Stimulated activated CD4-positive, alpha-beta T cell treated with anti-CD3 and anti-CD28 coated beads, TNF-alpha, amount 100 ng/mL, for 4 hours (primary cell): ENCODE data around the gene NINL.

ENCODE experiments used
- DNase-seq, 3 experiments: peaks; one replicate each; pipeline ENCODE4 v3.0.0-alpha.2; 2020; ENCODE audit warnings: low read depth in 3 of 3

The NINL gene

GRCh38 chr20:25533920-25534700, 51.2 kb downstream of the NINL start:
- no peak for DNase-seq

- DNase-seq: no peak
These were observed 52.4 kb downstream of the NINL start for GRCh38 chr20:25532971-25533391.

- DNase-seq: no peak
These were observed 53.1 kb downstream of the NINL start for GRCh38 chr20:25532015-25532751.

- DNase-seq: no peak
These were observed 55.9 kb downstream of the NINL start for GRCh38 chr20:25529295-25529951.

- DNase-seq: no peak
These were observed 57.4 kb downstream of the NINL start for GRCh38 chr20:25527949-25528348.

- DNase-seq: no peak
These were observed 58.9 kb downstream of the NINL start for GRCh38 chr20:25526446-25526845.

GRCh38 chr20:25525867-25526266, 59.5 kb downstream of the NINL start:
- no peak for DNase-seq

- no peak for DNase-seq
These were observed 60.0 kb downstream of the NINL start for GRCh38 chr20:25525295-25525694.

GRCh38 chr20:25521382-25521781, 63.9 kb downstream of the NINL start:
- DNase-seq: no peak

GRCh38 chr20:25517124-25517523, 68.2 kb downstream of the NINL start:
- DNase-seq: no peak

GRCh38 chr20:25514747-25515340, 70.5 kb downstream of the NINL start:
- no peak for DNase-seq

- DNase-seq: no peak
These were observed 71.1 kb downstream of the NINL start for GRCh38 chr20:25514195-25514594.

GRCh38 chr20:25512709-25513108, 72.6 kb downstream of the NINL start:
- no peak for DNase-seq

- DNase-seq: no peak
These were observed 74.1 kb downstream of the NINL start for GRCh38 chr20:25511183-25511582.

- DNase-seq: no peak
These were observed 74.6 kb downstream of the NINL start for GRCh38 chr20:25510721-25511120.

GRCh38 chr20:25510202-25510601, 75.1 kb downstream of the NINL start:
- no peak for DNase-seq

- no peak for DNase-seq
These were observed 76.2 kb downstream of the NINL start for GRCh38 chr20:25509084-25509483.

GRCh38 chr20:25508083-25508770, 77.1 kb downstream of the NINL start:
- no peak for DNase-seq

- DNase-seq: no peak
These were observed 77.8 kb downstream of the NINL start for GRCh38 chr20:25507385-25508082.

GRCh38 chr20:25504366-25505135, 80.8 kb downstream of the NINL start:
- DNase-seq: no peak
